ENCODE measurements around the gene MRPL24. TPM values are rescaled to one million over a fixed set of nuclear protein-coding genes. Genes with fewer than 3 reads are reported as not detected.

Gene MRPL24
- total and polyA plus RNA-seq, 2 of the 13 experiments (the other 11 are each of a cell fraction or from before 2014, with no cell fraction given), result 38.1 to 42.9 TPM

DNA sequence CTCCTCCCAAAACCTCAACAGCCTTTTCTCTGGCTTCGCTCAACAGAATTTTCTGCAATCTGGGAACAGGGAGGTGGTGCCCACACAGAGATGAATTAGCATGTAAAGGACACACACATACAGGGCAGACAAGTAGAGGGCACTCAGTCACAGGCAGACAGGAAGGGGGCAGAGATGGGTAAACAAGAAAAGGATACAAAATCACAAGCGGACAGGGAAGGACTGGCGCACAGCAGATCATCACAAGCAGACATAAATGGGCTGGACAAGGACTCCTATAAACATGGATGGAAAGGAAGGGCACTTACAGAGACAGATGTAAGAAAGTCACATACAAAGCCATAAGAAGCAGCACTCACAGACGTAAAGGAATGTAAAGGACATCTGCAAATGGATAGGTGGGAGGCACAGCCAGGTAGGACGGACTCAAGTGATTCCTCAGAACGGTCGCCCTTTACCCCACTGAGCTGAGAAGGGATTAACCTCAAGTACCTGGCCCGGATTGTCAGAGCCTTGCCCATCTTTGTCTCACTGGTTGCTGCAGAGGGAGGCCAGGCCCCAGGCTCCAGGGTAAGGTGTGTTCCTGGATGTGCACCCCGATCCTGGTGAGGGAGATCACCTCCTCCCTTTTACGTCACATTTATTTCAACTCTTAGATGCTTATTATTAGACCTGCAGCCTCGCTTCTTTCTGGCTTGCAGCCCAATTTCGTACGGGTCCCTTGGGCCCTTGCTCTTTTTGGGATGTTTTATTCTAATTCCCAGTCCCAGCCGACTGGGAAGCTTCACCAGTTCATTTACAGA is 25.6 kb upstream of the MRPL24 start (continued):
- TF ChIP-seq ZNF407 (CRISPR knock-in tag; IDR thresholded peaks at IDR 0.05; ENCODE audit: not compliant biosample characterization) (peak; percentile 12), CEBPB (IDR thresholded peaks at IDR 0.05; ENCODE audit: borderline replicate concordance, low read depth, low read length) (no peak), KDM5A (IDR thresholded peaks at IDR 0.05; ENCODE audit: borderline replicate concordance, low read length) (peak; percentile 74; the same call in 1 of the 2 replicates), PAWR (CRISPR knock-in tag; IDR thresholded peaks at IDR 0.05; ENCODE audit: borderline replicate concordance) (no peak), TARDBP (CRISPR knock-in tag; IDR thresholded peaks at IDR 0.05) (peak; percentile 29; the same call in 1 of the 2 replicates), MBD4 (IDR thresholded peaks at IDR 0.05; ENCODE audit: borderline replicate concordance, low read length) (no peak), CCAR2 (optimal IDR thresholded peaks at IDR 0.05; ENCODE audit: low read depth, low read length) (no peak), FOXO1 (CRISPR knock-in tag; IDR thresholded peaks at IDR 0.05) (no peak), SETDB1 (CRISPR knock-in tag; IDR thresholded peaks at IDR 0.05; ENCODE audit: borderline replicate concordance) (no peak), RXRB (CRISPR knock-in tag; IDR thresholded peaks at IDR 0.05; ENCODE audit: borderline replicate concordance) (no peak), POLR2AphosphoS2 (IDR thresholded peaks at IDR 0.05; ENCODE audit: low read depth, low read length) (no peak), ZNF891 (CRISPR knock-in tag; IDR thresholded peaks at IDR 0.05) (no peak), ZNF333 (CRISPR knock-in tag; IDR thresholded peaks at IDR 0.05; ENCODE audit: borderline replicate concordance) (no peak), MYC (CRISPR knock-in tag; IDR thresholded peaks at IDR 0.05; ENCODE audit: borderline replicate concordance) (no peak), TRIM24 (CRISPR knock-in tag; IDR thresholded peaks at IDR 0.05) (no peak), RBFOX2 (IDR thresholded peaks at IDR 0.05; ENCODE audit: low read depth, low read length) (0 out of 2 replicates have a peak, but pooled peaks have one; percentile 33), ZNF263 (CRISPR knock-in tag; IDR thresholded peaks at IDR 0.05) (peak; percentile 20; the same call in 1 of the 2 replicates), CAMTA2 (CRISPR knock-in tag; IDR thresholded peaks at IDR 0.05; ENCODE audit: borderline replicate concordance) (no peak), ZNF878 (CRISPR knock-in tag; IDR thresholded peaks at IDR 0.05) (no peak), NFKB2 (CRISPR knock-in tag; IDR thresholded peaks at IDR 0.05; ENCODE audit: borderline replicate concordance) (no peak), ATF7-NPFF (CRISPR knock-in tag; IDR thresholded peaks at IDR 0.05; ENCODE audit: low read depth) (no peak), CCDC6 (CRISPR knock-in tag; IDR thresholded peaks at IDR 0.05) (0 out of 2 replicates have a peak, but pooled peaks have one; percentile 9), HNRNPL (IDR thresholded peaks at IDR 0.05; ENCODE audit: low read depth, low read length) (no peak)

All from HepG2 (cell line).